HepG2 (cell line): ENCODE data around the gene CAVIN1. TPM values are rescaled to one million over a fixed set of nuclear protein-coding genes. Genes with fewer than 3 reads are reported as not detected.

ENCODE experiments used
- ATAC-seq: fragments of 200-7000 bp; cut with Tn5 transposase; 3 replicates; pipeline ENCODE4 v1.9.1; 2020; ENCODE audit warnings: mild to moderate bottlenecking, moderate library complexity
- BruUV-seq: library from RNA; stranded (reverse); fragments of 400-500 nt; replicated peaks from 2 replicates; lab custom pipeline; 2021; lab: Mats Ljungman, UMichigan
- CTCF ChIA-PET: fragments of 300-600 bp; formaldehyde crosslinking; extraction: SDS; loops from one replicate; lab custom pipeline; 2021; ENCODE audit warnings: low total read pairs, inconsistent platforms, low intra/inter-chr PET ratio; lab: Yijun Ruan, JAX
- POLR2A ChIA-PET: fragments of 350-600 bp; sonication (Branson Sonifier 250); formaldehyde crosslinking; loops from one replicate; lab custom pipeline; 2020; ENCODE audit warnings: antibody characterized with exemption, inconsistent platforms; lab: Yijun Ruan, JAX
- DNase-seq: peaks from one replicate; pipeline ENCODE4 v3.0.0-alpha.2; 2015; ENCODE audit warnings: low spot score
- FAIRE-seq: peaks from 3 replicates; lab custom pipeline; 2011; peaks lifted over from hg19 to GRCh38; lab: Jason Lieb, UNC
- H2AFZ ChIP-seq: one replicate; pipeline ENCODE4 v1.6.1; 2011; ENCODE audit warnings: low read length, inconsistent platforms
- H3K27ac ChIP-seq: fragments of 300-600 bp; 3 replicates; pipeline ENCODE4 v1.8.0; 2011; ENCODE audit warnings: mixed run types, mild to moderate bottlenecking, mixed read lengths, low read length, inconsistent platforms; ENCODE audit not compliant: insufficient read depth; ENCODE audit errors: extremely low read length
- H3K27me3 ChIP-seq, 2 experiments: fragments of 200-600 bp in 1 of 2; 2 replicates in 1 of 2; 3 replicates in 1 of 2; pipeline versions ENCODE4 v1.6.0 to v1.8.0; 2011; ENCODE audit warnings: low read length in 2 of 2, mild to moderate bottlenecking in 2 of 2, moderate library complexity in 2 of 2, inconsistent platforms in 1 of 2; ENCODE audit not compliant: insufficient read depth in 2 of 2, control insufficient read depth in 1 of 2
- H3K36me3 ChIP-seq, 2 experiments: fragments of 200-600 bp in 1 of 2; replicated peaks in 1 of 2; 2 replicates in 1 of 2; 3 replicates in 1 of 2; pipeline versions ENCODE4 v1.5.1 to v1.8.0; 2011; ENCODE audit warnings: low read length in 2 of 2, inconsistent platforms in 1 of 2; ENCODE audit not compliant: insufficient read depth in 2 of 2, control insufficient read depth in 1 of 2
- H3K4me1 ChIP-seq: 2 replicates; pipeline ENCODE4 v1.5.1; 2012; ENCODE audit warnings: low read length, inconsistent platforms; ENCODE audit not compliant: insufficient read depth
- H3K4me2 ChIP-seq: 2 replicates; pipeline ENCODE4 v1.6.0; 2011; ENCODE audit warnings: low read depth, low read length, inconsistent platforms
- H3K4me3 ChIP-seq, 3 experiments: fragments of 200-600 bp in 1 of 3; sonication (generic), shearing (Covaris generic) in 1 of 3; replicated peaks in 1 of 3; 2 replicates each; pipeline ENCODE4 v1.5.1; 2011 to 2016; ENCODE audit warnings: low read length in 3 of 3, inconsistent platforms in 2 of 3, low read depth in 2 of 3, mild to moderate bottlenecking in 2 of 3, control low read depth in 1 of 3, mixed read lengths in 1 of 3; ENCODE audit not compliant: insufficient read depth in 1 of 3
- H3K79me2 ChIP-seq: one replicate; pipeline ENCODE4 v1.6.1; 2011; ENCODE audit warnings: low read length, inconsistent platforms; ENCODE audit not compliant: insufficient read depth
- H3K9ac ChIP-seq: 2 replicates; pipeline ENCODE4 v1.6.0; 2011; ENCODE audit warnings: mild to moderate bottlenecking, low read depth, low read length, inconsistent platforms; ENCODE audit not compliant: insufficient read depth
- H3K9me3 ChIP-seq: 2 replicates; pipeline ENCODE4 v1.5.1; 2012; ENCODE audit warnings: mild to moderate bottlenecking, low read length
- H4K20me1 ChIP-seq: 2 replicates; pipeline ENCODE4 v1.6.0; 2011; ENCODE audit warnings: inconsistent platforms, mild to moderate bottlenecking, low read length, moderate library complexity; ENCODE audit not compliant: insufficient read depth
- ARID3A ChIP-seq: IDR thresholded peaks from 2 replicates; pipeline ENCODE4 v1.6.1; 2012; ENCODE audit warnings: low read depth, low read length, improper control_type of control experiment
- ARNT2 ChIP-seq: sonication (generic); formaldehyde crosslinking; IDR thresholded peaks from 2 replicates; pipeline ENCODE4 v1.8.0; 2022; ENCODE audit warnings: mild to moderate bottlenecking, low read depth, missing genetic modification reagents, moderate library complexity
- EP300 ChIP-seq, 3 experiments: sonication (generic) in 1 of 3; formaldehyde crosslinking in 1 of 3; IDR thresholded peaks; 2 replicates each; pipeline versions ENCODE4 v1.5.1 to v1.6.1; 2011 to 2020; ENCODE audit warnings: low read depth in 2 of 3, low read length in 2 of 3, borderline replicate concordance in 1 of 3, improper control_type of control experiment in 1 of 3, mild to moderate bottlenecking in 1 of 3, missing genetic modification reagents in 1 of 3, moderate library complexity in 1 of 3
- HNF4A ChIP-seq: sonication (generic); formaldehyde crosslinking; IDR thresholded peaks from 2 replicates; pipeline ENCODE4 v1.4.0; 2020; ENCODE audit warnings: missing genetic modification reagents
- REST ChIP-seq, 2 experiments: IDR thresholded peaks; 2 replicates each; pipeline ENCODE4 v1.6.1; 2011 to 2012; ENCODE audit warnings: low read length in 2 of 2, borderline replicate concordance in 1 of 2, low read depth in 1 of 2, mild to moderate bottlenecking in 1 of 2, moderate library complexity in 1 of 2
- SP2 ChIP-seq: sonication (generic); formaldehyde crosslinking; IDR thresholded peaks from 2 replicates; pipeline ENCODE4 v1.5.1; 2020; ENCODE audit warnings: mild to moderate bottlenecking, missing genetic modification reagents
- TRIM24 ChIP-seq: sonication (generic); formaldehyde crosslinking; IDR thresholded peaks from 2 replicates; pipeline ENCODE4 v1.8.0; 2022; ENCODE audit warnings: mild to moderate bottlenecking, missing genetic modification reagents
- ZBED4 ChIP-seq: sonication (generic); formaldehyde crosslinking; IDR thresholded peaks from 2 replicates; pipeline ENCODE4 v1.4.0; 2020; ENCODE audit warnings: missing genetic modification reagents, borderline replicate concordance
- ZNF124 ChIP-seq: sonication (generic); formaldehyde crosslinking; IDR thresholded peaks from 2 replicates; pipeline ENCODE4 v1.4.0; 2020; ENCODE audit warnings: missing genetic modification reagents
- ZNF256 ChIP-seq: sonication (generic); formaldehyde crosslinking; conservative IDR thresholded peaks from 2 replicates; pipeline ENCODE4 v1.4.0; 2020; ENCODE audit warnings: missing genetic modification reagents
- ZNF549 ChIP-seq: sonication (generic); formaldehyde crosslinking; IDR thresholded peaks from 2 replicates; pipeline ENCODE4 v1.5.0; 2020; ENCODE audit warnings: missing genetic modification reagents
- ZNF567 ChIP-seq: sonication (generic); formaldehyde crosslinking; IDR thresholded peaks from 2 replicates; pipeline ENCODE4 v1.8.1; 2023; ENCODE audit warnings: mild to moderate bottlenecking, missing genetic modification reagents, borderline replicate concordance
- WGBS: methylation state at CpG from one replicate; pipeline ENCODE4 v1.1.6; 2017; ENCODE audit warnings: low lambda C conversion rate; 5-methylcytosine and 5-hydroxymethylcytosine counted together
- in situ Hi-C: cut with HindIII; loops from 2 replicates; pipeline ENCODE4 v1.10.0; 2017; ENCODE audit warnings: low pct_unique_long_range_greater_than_20kb; ENCODE audit not compliant: extremely low pct_ligation_motif_present
- intact Hi-C: fragments of 100-400 bp; cut with micrococcal nuclease; formaldehyde crosslinking; loops from one replicate; pipeline ENCODE4 v1.10.0; 2022; ENCODE audit not compliant: unreplicated experiment
- polyA plus RNA-seq, 8 experiments: library from polyadenylated mRNA; depleted of rRNA in 3 of 8; stranded (reverse) in 7 of 8; unstranded in 1 of 8; fragments of >200 nt; fragmentation: Illumina TruSeq in 4 of 8; extraction: Trizol in 4 of 8; gene quantifications; 2 replicates each; pipeline versions ENCODE4 v1.2.1 to v1.2.3, GENCODE V29; 2011 to 2016; ENCODE audit warnings: low read depth in 4 of 8, missing spikeins in 1 of 8, mixed read lengths in 1 of 8; ENCODE audit not compliant: insufficient read depth in 1 of 8
- total RNA-seq, 5 experiments: library from RNA; depleted of rRNA; stranded (reverse); fragments of >200 nt; fragmentation: Illumina TruSeq; extraction: Trizol; gene quantifications; 2 replicates each; pipeline ENCODE4 v1.2.3, GENCODE V29; 2016; ENCODE audit warnings: low read depth in 1 of 5
- TF ChIP-seq, protein P1 (sequence below): sonication (generic); formaldehyde crosslinking; IDR thresholded peaks from 2 replicates; pipeline ENCODE4 v1.8.0; 2022; ENCODE audit warnings: missing genetic modification reagents, mild to moderate bottlenecking, inconsistent platforms, borderline replicate concordance

Gene CAVIN1
- total and polyA plus RNA-seq, 2 of the 13 experiments (the other 11 are each of a cell fraction or from before 2014, with no cell fraction given), result 15.9 to 25.5 TPM

- Histone ChIP-seq H4K20me1 (no peaks in the 10 kb centered on the region), H3K36me3 (no peaks in the 10 kb centered on the region), H3K79me2 (no peaks in the 10 kb centered on the region), H3K27me3 (no peaks in the 10 kb centered on the region), H3K4me1 (peaks cover 56% of the 10 kb centered on the region), H3K9ac (peak overlapping the region; percentile 21; the same call in 1 of the 2 replicates), H3K4me3 (peak overlapping the region in 1 of 3 experiments; percentile 5; a peak in 1 of 6 replicates), H3K27ac (peak overlapping the region; percentile 26), H3K4me2 (peak overlapping the region; percentile 31), H2AFZ (peak overlapping the region; percentile 67), H3K9me3 (no peaks in the 10 kb centered on the region)
- DNase-seq (peak; percentile 82), FAIRE-seq (no peak), ATAC-seq (peak; percentile 76)
- POLR2A ChIA-PET, result interaction anchor here (1.2 kb wide), 1 partner anchor 48 kb away, joined by 3 read pairs; the partner anchor contains the start of gene STAT3
- in situ Hi-C loops (no loop called here), intact Hi-C loops (no loop called here)
- CTCF ChIA-PET, result no interaction called here
- WGBS, result 14% methylated on average over 6 of the region's 6 CpGs
- BruUV-seq, result no TSS peak
- TF ChIP-seq ZNF549 (CRISPR knock-in tag), result no peak
- TF ChIP-seq, protein P1, sequence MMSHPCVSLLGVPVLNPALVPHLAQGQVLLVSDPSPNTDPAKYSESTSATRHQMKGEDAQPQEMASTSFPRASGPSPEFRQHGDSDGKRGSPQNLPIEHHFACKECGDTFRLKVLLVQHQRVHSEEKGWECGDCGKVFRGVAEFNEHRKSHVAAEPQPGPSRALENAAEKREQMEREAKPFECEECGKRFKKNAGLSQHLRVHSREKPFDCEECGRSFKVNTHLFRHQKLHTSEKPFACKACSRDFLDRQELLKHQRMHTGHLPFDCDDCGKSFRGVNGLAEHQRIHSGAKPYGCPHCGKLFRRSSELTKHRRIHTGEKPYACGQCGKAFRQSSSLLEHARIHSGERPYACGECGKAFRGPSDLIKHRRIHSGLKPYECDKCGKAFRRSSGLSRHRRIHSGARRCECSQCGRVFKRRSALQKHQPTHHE (CRISPR knock-in tag), result no peak
- no peak for TF ChIP-seq ARNT2 (CRISPR knock-in tag)
- no peak for TF ChIP-seq EP300 (IDR thresholded peaks at IDR 0.05; ENCODE audit: low read depth in 2 of 2, low read length in 2 of 2)
- TF ChIP-seq EP300 (CRISPR knock-in tag; IDR thresholded peaks at IDR 0.05; ENCODE audit: borderline replicate concordance), result 0 out of 2 replicates have a peak, but pooled peaks have one; percentile 29
- no peak for TF ChIP-seq REST (IDR thresholded peaks at IDR 0.05; ENCODE audit: borderline replicate concordance in 1 of 2, low read depth in 1 of 2, low read length in 2 of 2)
- no peak for TF ChIP-seq SP2
- TF ChIP-seq ARID3A, result peak; percentile 77
- TF ChIP-seq ZNF567, result no peak
- no peak for TF ChIP-seq ZNF124 (CRISPR knock-in tag)
- no peak for TF ChIP-seq ZBED4 (CRISPR knock-in tag)
- TF ChIP-seq ZNF256, result no peak
- no peak for TF ChIP-seq HNF4A
- no peak for TF ChIP-seq TRIM24 (CRISPR knock-in tag)
Measured at GRCh38 chr17:42436391-42436790, 13.3 kb upstream of the CAVIN1 start.
